ENCODE data around the gene CCDC85B. TPM values are rescaled to one million over a fixed set of nuclear protein-coding genes. Genes with fewer than 3 reads are reported as not detected.

Gene CCDC85B
- total RNA-seq, 1 donor from 2014 or later, result 29.7 TPM

DNA sequence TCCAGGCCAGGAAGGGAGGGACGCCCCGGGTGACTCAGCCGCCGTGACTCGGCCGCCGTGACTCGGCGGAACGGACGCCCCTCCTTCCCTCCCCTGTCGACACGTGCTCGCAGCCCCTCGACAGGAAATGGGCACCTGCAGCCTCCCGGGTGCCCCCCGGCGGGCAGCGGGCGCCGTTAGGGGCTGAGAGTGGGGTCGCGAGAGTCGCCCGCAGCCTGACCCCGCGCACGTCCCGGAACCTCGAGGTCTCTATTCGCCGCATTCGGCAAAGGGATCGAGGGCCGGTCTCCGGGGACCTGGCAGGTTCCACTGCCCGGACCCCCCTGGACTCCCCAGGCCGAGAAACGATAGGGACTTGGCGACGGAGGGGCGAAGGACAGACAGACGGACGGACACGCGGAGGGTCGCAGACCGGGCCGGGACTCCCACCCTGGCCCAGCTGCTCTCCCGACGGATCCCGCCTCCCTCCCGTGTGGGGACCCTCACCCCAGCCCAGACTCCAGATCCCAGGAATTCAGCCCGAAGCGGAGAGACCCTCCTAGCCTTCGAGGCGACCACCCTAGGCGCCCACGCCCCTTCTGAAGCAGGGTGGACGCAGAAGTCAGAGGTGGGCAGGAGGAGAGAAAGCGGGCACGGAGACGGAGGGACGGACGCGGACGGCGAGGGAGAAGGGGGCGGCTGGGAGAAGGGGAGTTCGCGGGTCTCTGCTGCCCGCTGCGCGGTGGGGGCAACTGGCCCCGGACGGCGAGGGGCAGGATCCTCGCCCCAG, 9.1 kb downstream of the CCDC85B start:
- FAIRE-seq, result no peak
- TF ChIP-seq CTCF (IDR thresholded peaks at IDR 0.05; ENCODE audit: insufficient read depth, low read length, severe bottlenecking), result no peak
- Histone ChIP-seq H3K36me3 (ENCODE audit: control insufficient read depth, insufficient read depth, low read length) (peaks cover 15% of the 10 kb centered on the region), H3K27me3 (ENCODE audit: control insufficient read depth, insufficient read depth, low read length) (no peaks in the 10 kb centered on the region), H3K4me3 (ENCODE audit: low read depth, low read length) (peak overlapping the region; percentile 100)
- no peak for DNase-seq (ENCODE audit: low read depth)

- no peaks in the 10 kb centered on the region for H3K27me3 ChIP-seq (ENCODE audit: control insufficient read depth, insufficient read depth, low read length)
- DNase-seq (ENCODE audit: low read depth), result peak; percentile 93
- H3K4me3 ChIP-seq (ENCODE audit: low read depth, low read length), result peak within 1 kb of the TSS; percentile 100
- no peak for TF ChIP-seq CTCF (IDR thresholded peaks at IDR 0.05; ENCODE audit: insufficient read depth, low read length, severe bottlenecking)
- H3K36me3 ChIP-seq (ENCODE audit: control insufficient read depth, insufficient read depth, low read length), result peaks cover 14% of the 10 kb centered on the region
- no peak for FAIRE-seq
These were observed 9.8 kb downstream of the CCDC85B start, which contains the start of gene FOSL1 for GRCh38 chr11:65900125-65900898. FOSL1 (minus strand) TSS chr11:65900388; CDS start chr11:65900339, 49 bp downstream.

GRCh38 chr11:65900899-65901180, 10.4 kb downstream of the CCDC85B start:
- Histone ChIP-seq H3K4me3 (ENCODE audit: low read depth, low read length) (no peak overlapping the region), H3K27me3 (ENCODE audit: control insufficient read depth, insufficient read depth, low read length) (no peaks in the 10 kb centered on the region), H3K36me3 (ENCODE audit: control insufficient read depth, insufficient read depth, low read length) (peaks cover 10% of the 10 kb centered on the region)
- no peak for TF ChIP-seq CTCF (IDR thresholded peaks at IDR 0.05; ENCODE audit: insufficient read depth, low read length, severe bottlenecking)
- FAIRE-seq (no peak), DNase-seq (ENCODE audit: low read depth) (no peak)

DNA sequence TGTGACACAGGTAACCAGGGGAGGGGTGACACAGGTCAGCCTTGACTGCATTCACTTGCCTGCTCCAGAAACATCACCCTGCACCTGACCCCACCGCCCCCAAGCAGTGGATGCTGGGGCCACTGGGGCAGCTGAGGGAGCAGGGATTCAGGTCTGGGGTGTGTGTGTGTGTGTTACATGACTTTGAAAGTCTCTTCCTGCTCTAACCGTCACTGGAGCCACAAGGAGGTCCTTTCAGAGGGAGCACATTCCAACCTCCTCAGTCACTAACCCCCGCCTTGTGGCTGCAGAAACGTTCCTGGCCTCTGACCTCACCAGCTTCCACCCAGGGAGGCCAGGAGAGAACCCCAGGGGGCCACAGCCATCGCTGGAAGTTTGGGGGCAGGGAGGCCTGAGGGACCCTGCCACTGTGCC, 12.6 kb downstream of the CCDC85B start:
- peak; percentile 71 for DNase-seq (ENCODE audit: low read depth)
- no peak for TF ChIP-seq CTCF (IDR thresholded peaks at IDR 0.05; ENCODE audit: insufficient read depth, low read length, severe bottlenecking)
- FAIRE-seq, result no peak
- Histone ChIP-seq H3K27me3 (ENCODE audit: control insufficient read depth, insufficient read depth, low read length) (no peaks in the 10 kb centered on the region), H3K4me3 (ENCODE audit: low read depth, low read length) (no peak overlapping the region), H3K36me3 (ENCODE audit: control insufficient read depth, insufficient read depth, low read length) (no peaks in the 10 kb centered on the region)

DNA sequence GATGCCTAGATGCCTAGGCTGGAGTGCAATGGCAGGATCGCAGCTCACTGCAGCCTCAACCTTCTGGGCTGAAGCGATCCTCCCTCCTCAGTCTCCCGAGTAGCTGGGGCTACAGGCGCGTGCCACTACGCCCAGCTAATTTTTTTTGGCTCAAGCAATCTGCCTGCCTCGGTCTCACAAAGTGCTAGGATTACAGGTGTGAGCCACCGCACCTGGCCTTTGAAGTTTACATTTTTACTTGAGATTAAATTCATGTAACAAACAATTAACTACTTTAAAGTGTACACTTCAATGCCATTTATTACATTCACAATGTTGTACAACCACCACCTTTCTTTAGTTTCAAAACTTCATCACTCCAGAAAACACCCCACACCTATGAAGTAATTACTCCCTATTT, 13.2 kb downstream of the CCDC85B start:
- no peak for FAIRE-seq
- no peaks in the 10 kb centered on the region for H3K27me3 ChIP-seq (ENCODE audit: control insufficient read depth, insufficient read depth, low read length)

More for the DNA sequence above, 13.2 kb downstream of the CCDC85B start:
- H3K4me3 ChIP-seq (ENCODE audit: low read depth, low read length), result no peak overlapping the region
- DNase-seq (ENCODE audit: low read depth), result no peak
- no peaks in the 10 kb centered on the region for H3K36me3 ChIP-seq (ENCODE audit: control insufficient read depth, insufficient read depth, low read length)
- no peak for TF ChIP-seq CTCF (IDR thresholded peaks at IDR 0.05; ENCODE audit: insufficient read depth, low read length, severe bottlenecking)
